ENCODE data around the gene PPY.
"Not testable (repeated sequence)": the region's sequence is repeated elsewhere in the genome, so short reads cannot be mapped to it uniquely, and the experiment has no call there.

PPY gene

GRCh38 chr17:43942051-43942685 lies at the start of gene PPY:
Gene PPY, minus strand, starts transcription at chr17:43942476. Its CDS starts 822 bp downstream, at chr17:43941654.
- FAIRE-seq = no peak

GRCh38 chr17:43988301-43988700 lies 46.0 kb upstream of the PPY start:
- no peak for FAIRE-seq

GRCh38 chr17:43987131-43988021 lies 45.1 kb upstream of the PPY start:
- no peak for FAIRE-seq

- FAIRE-seq = no peak
Observed at GRCh38 chr17:43986225-43986981, 44.1 kb upstream of the PPY start.

GRCh38 chr17:43984521-43984920 lies 42.2 kb upstream of the PPY start:
- no peak for FAIRE-seq

- no peak for FAIRE-seq
Observed at GRCh38 chr17:43983515-43984411, 41.5 kb upstream of the PPY start.

GRCh38 chr17:43983196-43983514 lies 40.9 kb upstream of the PPY start:
- FAIRE-seq = no peak

- FAIRE-seq = no peak
Observed at GRCh38 chr17:43982171-43982570, 39.9 kb upstream of the PPY start.

GRCh38 chr17:43979671-43980070 lies 37.4 kb upstream of the PPY start:
- FAIRE-seq = no peak

- FAIRE-seq = no peak
Observed at GRCh38 chr17:43979011-43979410, 36.7 kb upstream of the PPY start.

- no peak for FAIRE-seq
Observed at GRCh38 chr17:43978078-43978477, 35.8 kb upstream of the PPY start.

GRCh38 chr17:43976963-43977837 lies 34.9 kb upstream of the PPY start:
- no peak for FAIRE-seq

- FAIRE-seq = no peak
Observed at GRCh38 chr17:43975898-43976297, 33.6 kb upstream of the PPY start.

- no peak for FAIRE-seq
Observed at GRCh38 chr17:43974382-43975266, 32.3 kb upstream of the PPY start.

- FAIRE-seq = not testable (repeated sequence)
Observed at GRCh38 chr17:43972444-43973212, 30.4 kb upstream of the PPY start.

GRCh38 chr17:43971436-43971835 lies 29.2 kb upstream of the PPY start:
- FAIRE-seq = not testable (repeated sequence)

GRCh38 chr17:43970366-43970765 lies 28.1 kb upstream of the PPY start:
- FAIRE-seq = no peak

GRCh38 chr17:43967251-43967875 lies 25.1 kb upstream of the PPY start:
- no peak for FAIRE-seq

- no peak for FAIRE-seq
Observed at GRCh38 chr17:43966276-43966675, 24.0 kb upstream of the PPY start.

Measured in colon (tissue), 2 donors.